HepG2 (cell line): ENCODE results near the gene RBM12. TPM values are rescaled to one million over a fixed set of nuclear protein-coding genes. Genes with fewer than 3 reads are reported as not detected.

Experiments used
- ATAC-seq: fragments of 200-7000 bp; cut with Tn5 transposase; 3 replicates; pipeline ENCODE4 v1.9.1; 2020; ENCODE audit warnings: mild to moderate bottlenecking, moderate library complexity
- BruUV-seq: library from RNA; stranded (reverse); fragments of 400-500 nt; replicated peaks from 2 replicates; lab custom pipeline; 2021; lab: Mats Ljungman, UMichigan
- CTCF ChIA-PET: fragments of 300-600 bp; formaldehyde crosslinking; extraction: SDS; loops from one replicate; lab custom pipeline; 2021; ENCODE audit warnings: low total read pairs, inconsistent platforms, low intra/inter-chr PET ratio; lab: Yijun Ruan, JAX
- POLR2A ChIA-PET: fragments of 350-600 bp; sonication (Branson Sonifier 250); formaldehyde crosslinking; loops from one replicate; lab custom pipeline; 2020; ENCODE audit warnings: antibody characterized with exemption, inconsistent platforms; lab: Yijun Ruan, JAX
- DNase-seq: peaks from one replicate; pipeline ENCODE4 v3.0.0-alpha.2; 2015; ENCODE audit warnings: low spot score
- FAIRE-seq: peaks from 3 replicates; lab custom pipeline; 2011; peaks lifted over from hg19 to GRCh38; lab: Jason Lieb, UNC
- H2AFZ ChIP-seq: one replicate; pipeline ENCODE4 v1.6.1; 2011; ENCODE audit warnings: low read length, inconsistent platforms
- H3K27ac ChIP-seq: fragments of 300-600 bp; 3 replicates; pipeline ENCODE4 v1.8.0; 2011; ENCODE audit warnings: mixed run types, mild to moderate bottlenecking, mixed read lengths, low read length, inconsistent platforms; ENCODE audit not compliant: insufficient read depth; ENCODE audit errors: extremely low read length
- H3K27me3 ChIP-seq, 2 experiments: fragments of 200-600 bp in 1 of 2; 2 replicates in 1 of 2; 3 replicates in 1 of 2; pipeline versions ENCODE4 v1.6.0 to v1.8.0; 2011; ENCODE audit warnings: low read length in 2 of 2, mild to moderate bottlenecking in 2 of 2, moderate library complexity in 2 of 2, inconsistent platforms in 1 of 2; ENCODE audit not compliant: insufficient read depth in 2 of 2, control insufficient read depth in 1 of 2
- H3K36me3 ChIP-seq, 2 experiments: fragments of 200-600 bp in 1 of 2; replicated peaks in 1 of 2; 2 replicates in 1 of 2; 3 replicates in 1 of 2; pipeline versions ENCODE4 v1.5.1 to v1.8.0; 2011; ENCODE audit warnings: low read length in 2 of 2, inconsistent platforms in 1 of 2; ENCODE audit not compliant: insufficient read depth in 2 of 2, control insufficient read depth in 1 of 2
- H3K4me1 ChIP-seq: 2 replicates; pipeline ENCODE4 v1.5.1; 2012; ENCODE audit warnings: low read length, inconsistent platforms; ENCODE audit not compliant: insufficient read depth
- H3K4me2 ChIP-seq: 2 replicates; pipeline ENCODE4 v1.6.0; 2011; ENCODE audit warnings: low read depth, low read length, inconsistent platforms
- H3K4me3 ChIP-seq, 3 experiments: fragments of 200-600 bp in 1 of 3; sonication (generic), shearing (Covaris generic) in 1 of 3; replicated peaks in 1 of 3; 2 replicates each; pipeline ENCODE4 v1.5.1; 2011 to 2016; ENCODE audit warnings: low read length in 3 of 3, inconsistent platforms in 2 of 3, low read depth in 2 of 3, mild to moderate bottlenecking in 2 of 3, control low read depth in 1 of 3, mixed read lengths in 1 of 3; ENCODE audit not compliant: insufficient read depth in 1 of 3
- H3K79me2 ChIP-seq: one replicate; pipeline ENCODE4 v1.6.1; 2011; ENCODE audit warnings: low read length, inconsistent platforms; ENCODE audit not compliant: insufficient read depth
- H3K9ac ChIP-seq: 2 replicates; pipeline ENCODE4 v1.6.0; 2011; ENCODE audit warnings: mild to moderate bottlenecking, low read depth, low read length, inconsistent platforms; ENCODE audit not compliant: insufficient read depth
- H3K9me3 ChIP-seq: 2 replicates; pipeline ENCODE4 v1.5.1; 2012; ENCODE audit warnings: mild to moderate bottlenecking, low read length
- H4K20me1 ChIP-seq: 2 replicates; pipeline ENCODE4 v1.6.0; 2011; ENCODE audit warnings: inconsistent platforms, mild to moderate bottlenecking, low read length, moderate library complexity; ENCODE audit not compliant: insufficient read depth
- KLF16 ChIP-seq, 2 experiments: sonication (generic) in 1 of 2; formaldehyde crosslinking in 1 of 2; IDR thresholded peaks; 2 replicates each; pipeline versions ENCODE4 v1.6.1 to v1.8.0; 2016 to 2023; ENCODE audit warnings: missing genetic modification reagents in 2 of 2, missing compliant biosample characterization in 1 of 2
- RBFOX2 ChIP-seq: fragments of 200-400 bp; formaldehyde crosslinking; IDR thresholded peaks from 2 replicates; pipeline ENCODE4 v1.6.1; 2017; ENCODE audit warnings: low read depth, mild to moderate bottlenecking, low read length
- RFX3 ChIP-seq: IDR thresholded peaks from 2 replicates; pipeline ENCODE4 v1.6.1; 2016; ENCODE audit warnings: missing biosample characterization, missing genetic modification reagents
- SALL1 ChIP-seq: sonication (generic); formaldehyde crosslinking; IDR thresholded peaks from 2 replicates; pipeline ENCODE4 v1.8.0; 2022; ENCODE audit warnings: mild to moderate bottlenecking, missing genetic modification reagents
- ZBTB38 ChIP-seq: sonication (generic); formaldehyde crosslinking; IDR thresholded peaks from 2 replicates; pipeline ENCODE4 v1.5.1; 2020; ENCODE audit warnings: mild to moderate bottlenecking, missing genetic modification reagents
- ZNF460 ChIP-seq: sonication (generic); formaldehyde crosslinking; IDR thresholded peaks from 2 replicates; pipeline ENCODE4 v1.5.1; 2020; ENCODE audit warnings: missing genetic modification reagents, mild to moderate bottlenecking, borderline replicate concordance
- ZNF501 ChIP-seq: sonication (generic); formaldehyde crosslinking; IDR thresholded peaks from 2 replicates; pipeline ENCODE4 v1.5.1; 2020; ENCODE audit warnings: mild to moderate bottlenecking, moderate library complexity, missing genetic modification reagents
- ZNF609 ChIP-seq: sonication (generic); formaldehyde crosslinking; IDR thresholded peaks from 2 replicates; pipeline ENCODE4 v1.4.0; 2020; ENCODE audit warnings: mild to moderate bottlenecking, missing genetic modification reagents, borderline replicate concordance
- WGBS: methylation state at CpG from one replicate; pipeline ENCODE4 v1.1.6; 2017; ENCODE audit warnings: low lambda C conversion rate; 5-methylcytosine and 5-hydroxymethylcytosine counted together
- in situ Hi-C: cut with HindIII; loops from 2 replicates; pipeline ENCODE4 v1.10.0; 2017; ENCODE audit warnings: low pct_unique_long_range_greater_than_20kb; ENCODE audit not compliant: extremely low pct_ligation_motif_present
- intact Hi-C: fragments of 100-400 bp; cut with micrococcal nuclease; formaldehyde crosslinking; loops from one replicate; pipeline ENCODE4 v1.10.0; 2022; ENCODE audit not compliant: unreplicated experiment
- polyA plus RNA-seq, 8 experiments: library from polyadenylated mRNA; depleted of rRNA in 3 of 8; stranded (reverse) in 7 of 8; unstranded in 1 of 8; fragments of >200 nt; fragmentation: Illumina TruSeq in 4 of 8; extraction: Trizol in 4 of 8; gene quantifications; 2 replicates each; pipeline versions ENCODE4 v1.2.1 to v1.2.3, GENCODE V29; 2011 to 2016; ENCODE audit warnings: low read depth in 4 of 8, missing spikeins in 1 of 8, mixed read lengths in 1 of 8; ENCODE audit not compliant: insufficient read depth in 1 of 8
- total RNA-seq, 5 experiments: library from RNA; depleted of rRNA; stranded (reverse); fragments of >200 nt; fragmentation: Illumina TruSeq; extraction: Trizol; gene quantifications; 2 replicates each; pipeline ENCODE4 v1.2.3, GENCODE V29; 2016; ENCODE audit warnings: low read depth in 1 of 5
- TF ChIP-seq, protein P1 (sequence below): sonication (generic); formaldehyde crosslinking; IDR thresholded peaks from 2 replicates; pipeline ENCODE4 v1.4.0; 2020; ENCODE audit warnings: missing genetic modification reagents
- TF ChIP-seq, protein P2 (sequence below): sonication (generic); formaldehyde crosslinking; IDR thresholded peaks from 2 replicates; pipeline ENCODE4 v1.4.0; 2020; ENCODE audit warnings: missing genetic modification reagents, mild to moderate bottlenecking, borderline replicate concordance

RBM12 gene
- total and polyA plus RNA-seq, 2 of the 13 experiments (the other 11 are each of a cell fraction or from before 2014, with no cell fraction given): 97.9 to 104 TPM

DNA sequence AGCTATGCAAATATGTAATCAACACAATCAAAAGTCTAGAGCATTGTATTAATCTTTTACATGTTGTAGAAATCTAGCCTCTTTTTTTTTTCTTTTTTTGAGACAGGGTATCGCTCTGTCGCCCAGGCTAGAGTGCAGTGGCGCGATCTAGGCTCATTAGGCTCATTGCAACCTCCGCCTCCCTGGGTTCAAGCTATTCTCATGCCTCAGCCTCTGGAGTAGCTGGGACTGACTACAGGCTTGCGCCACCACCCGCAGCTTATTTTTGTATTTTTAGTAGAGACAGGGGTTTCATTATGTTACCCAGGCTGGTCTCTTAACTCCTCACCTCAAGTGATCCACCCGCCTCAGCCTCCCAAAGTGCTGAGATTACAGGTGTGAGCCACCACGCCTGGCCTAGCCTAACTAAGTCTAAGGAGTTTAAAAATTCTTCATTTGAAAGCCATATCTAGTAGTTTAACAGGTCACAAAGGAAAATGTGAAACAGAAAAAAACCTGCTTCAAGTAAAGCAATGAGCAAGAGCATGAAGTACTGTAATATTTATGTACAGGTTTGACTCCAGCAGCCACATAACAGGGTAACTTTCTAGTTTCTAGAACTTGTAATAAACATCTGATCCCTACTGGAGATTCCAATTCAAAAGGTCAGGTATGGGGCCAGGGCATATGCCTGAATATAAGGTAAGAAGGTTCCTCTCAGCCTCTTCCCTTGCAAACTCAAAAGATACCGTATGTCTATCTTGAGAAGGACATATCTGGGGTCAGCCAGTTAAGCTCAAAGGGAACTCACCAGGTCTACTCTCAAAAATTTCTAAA, 4.4 kb downstream of the RBM12 start:
- Histone ChIP-seq H3K4me2 (peak overlapping the region; percentile 95), H3K27me3 (no peaks in the 10 kb centered on the region; a peak in 1 of 5 replicates), H4K20me1 (peaks cover 86% of the 10 kb centered on the region), H3K36me3 (peaks cover 0 to 15% of the 10 kb centered on the region in 2 experiments; a peak in 4 of 5 replicates), H3K4me3 (peak overlapping the region in 2 of 3 experiments; percentile 76 to 99; a peak in 2 of 6 replicates), H3K27ac (no peak overlapping the region), H2AFZ (no peak overlapping the region), H3K9ac (peak overlapping the region; percentile 99; the same call in 1 of the 2 replicates), H3K79me2 (peaks cover 94% of the 10 kb centered on the region), H3K4me1 (peaks cover 64% of the 10 kb centered on the region), H3K9me3 (no peaks in the 10 kb centered on the region)
- CTCF ChIA-PET: no interaction called here
- intact Hi-C loops: no loop called here
- DNase-seq: no peak
- in situ Hi-C loops: loop anchor here (5.0 kb wide), 1 partner anchor 43 kb away; the partner anchor contains the start of gene SPAG4
- WGBS: 83% methylated on average over 10 of the region's 10 CpGs
- FAIRE-seq: no peak
- POLR2A ChIA-PET: interaction anchor here (0.9 to 2.5 kb wide), 6 partner anchors 14 to 82 kb away, joined by 3 to 20 read pairs (median 4); partner anchors contain the start of gene RBM39
- ATAC-seq: no peak
- BruUV-seq: no TSS peak
- TF ChIP-seq SALL1 (CRISPR knock-in tag) (no peak), ZBTB38 (CRISPR knock-in tag) (peak; percentile 59; the same call in 1 of the 2 replicates), RFX3 (no peak), RBFOX2 (peak; percentile 6; the same call in 1 of the 2 replicates), KLF16 (CRISPR knock-in tag; IDR thresholded peaks at IDR 0.05) (peak in 1 of 2 experiments; percentile 17; a peak in 1 of 4 replicates), ZNF609 (CRISPR knock-in tag) (0 out of 2 replicates have a peak, but pooled peaks have one; percentile 13), ZNF501 (CRISPR knock-in tag) (peak; percentile 47; the same call in 1 of the 2 replicates), ZNF460 (peak; percentile 79; the same call in 1 of the 2 replicates)
- TF ChIP-seq, protein P1, sequence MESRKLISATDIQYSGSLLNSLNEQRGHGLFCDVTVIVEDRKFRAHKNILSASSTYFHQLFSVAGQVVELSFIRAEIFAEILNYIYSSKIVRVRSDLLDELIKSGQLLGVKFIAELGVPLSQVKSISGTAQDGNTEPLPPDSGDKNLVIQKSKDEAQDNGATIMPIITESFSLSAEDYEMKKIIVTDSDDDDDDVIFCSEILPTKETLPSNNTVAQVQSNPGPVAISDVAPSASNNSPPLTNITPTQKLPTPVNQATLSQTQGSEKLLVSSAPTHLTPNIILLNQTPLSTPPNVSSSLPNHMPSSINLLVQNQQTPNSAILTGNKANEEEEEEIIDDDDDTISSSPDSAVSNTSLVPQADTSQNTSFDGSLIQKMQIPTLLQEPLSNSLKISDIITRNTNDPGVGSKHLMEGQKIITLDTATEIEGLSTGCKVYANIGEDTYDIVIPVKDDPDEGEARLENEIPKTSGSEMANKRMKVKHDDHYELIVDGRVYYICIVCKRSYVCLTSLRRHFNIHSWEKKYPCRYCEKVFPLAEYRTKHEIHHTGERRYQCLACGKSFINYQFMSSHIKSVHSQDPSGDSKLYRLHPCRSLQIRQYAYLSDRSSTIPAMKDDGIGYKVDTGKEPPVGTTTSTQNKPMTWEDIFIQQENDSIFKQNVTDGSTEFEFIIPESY (CRISPR knock-in tag): peak; percentile 38; the same call in 1 of the 2 replicates
- TF ChIP-seq, protein P2, sequence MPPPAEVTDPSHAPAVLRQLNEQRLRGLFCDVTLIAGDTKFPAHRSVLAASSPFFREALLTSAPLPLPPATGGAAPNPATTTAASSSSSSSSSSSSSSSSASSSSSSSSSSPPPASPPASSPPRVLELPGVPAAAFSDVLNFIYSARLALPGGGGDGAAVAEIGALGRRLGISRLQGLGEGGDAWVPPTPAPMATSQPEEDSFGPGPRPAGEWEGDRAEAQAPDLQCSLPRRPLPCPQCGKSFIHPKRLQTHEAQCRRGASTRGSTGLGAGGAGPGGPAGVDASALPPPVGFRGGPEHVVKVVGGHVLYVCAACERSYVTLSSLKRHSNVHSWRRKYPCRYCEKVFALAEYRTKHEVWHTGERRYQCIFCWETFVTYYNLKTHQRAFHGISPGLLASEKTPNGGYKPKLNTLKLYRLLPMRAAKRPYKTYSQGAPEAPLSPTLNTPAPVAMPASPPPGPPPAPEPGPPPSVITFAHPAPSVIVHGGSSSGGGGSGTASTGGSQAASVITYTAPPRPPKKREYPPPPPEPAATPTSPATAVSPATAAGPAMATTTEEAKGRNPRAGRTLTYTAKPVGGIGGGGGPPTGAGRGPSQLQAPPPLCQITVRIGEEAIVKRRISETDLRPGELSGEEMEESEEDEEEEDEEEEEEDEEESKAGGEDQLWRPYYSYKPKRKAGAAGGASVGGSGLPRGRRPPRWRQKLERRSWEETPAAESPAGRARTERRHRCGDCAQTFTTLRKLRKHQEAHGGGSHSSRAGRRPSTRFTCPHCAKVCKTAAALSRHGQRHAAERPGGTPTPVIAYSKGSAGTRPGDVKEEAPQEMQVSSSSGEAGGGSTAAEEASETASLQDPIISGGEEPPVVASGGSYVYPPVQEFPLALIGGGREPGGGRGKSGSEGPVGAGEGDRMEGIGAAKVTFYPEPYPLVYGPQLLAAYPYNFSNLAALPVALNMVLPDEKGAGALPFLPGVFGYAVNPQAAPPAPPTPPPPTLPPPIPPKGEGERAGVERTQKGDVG (CRISPR knock-in tag): 0 out of 2 replicates have a peak, but pooled peaks have one; percentile 31
